NOMO-1 treated with DMSO at 0.1 percent for 48 hours (cell line): ENCODE measurements around the gene SYNRG.
A peak's percentile ranks its signal among the peaks of the same experiment; 100 is the strongest.

Experiments used
- DNase-seq: peaks from one replicate; lab custom pipeline; 2025; ENCODE audit not compliant: unreplicated experiment; lab: John Stamatoyannopoulos, UW

Gene SYNRG

DNA sequence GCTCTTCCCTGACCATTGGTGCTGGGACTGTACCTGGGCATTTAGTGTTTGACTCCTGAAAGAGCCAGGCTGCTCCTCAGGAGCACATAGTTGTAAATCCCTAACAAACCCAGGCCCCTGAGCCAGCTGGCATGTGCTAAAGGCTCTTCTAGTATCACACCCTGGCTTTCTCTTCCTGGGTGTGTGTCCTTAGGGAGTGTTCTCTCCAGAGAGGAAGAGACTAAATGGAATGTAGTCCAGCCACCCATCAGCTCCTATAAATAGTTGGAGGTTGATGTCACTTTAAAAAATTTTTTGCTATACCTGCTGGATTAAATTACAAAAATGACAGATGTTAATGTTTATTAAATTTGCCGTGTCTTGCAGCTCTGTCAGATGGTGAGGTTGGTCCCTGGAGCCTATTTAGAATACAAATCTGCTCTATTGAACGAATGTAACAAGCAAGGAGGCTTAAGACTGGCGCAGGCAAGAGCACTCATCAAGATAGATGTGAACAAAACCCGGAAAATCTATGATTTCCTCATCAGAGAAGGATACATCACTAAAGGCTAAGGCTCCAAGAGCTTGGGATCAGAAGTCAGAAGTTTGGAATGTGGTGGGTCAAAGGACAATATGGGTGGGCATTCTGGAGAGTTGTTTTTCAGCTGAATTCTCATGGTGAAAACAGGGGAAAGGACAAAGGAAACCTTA lies 132.6 kb downstream of the SYNRG start:
- DNase-seq: no peak

- peak; percentile 74 for DNase-seq
Observed at GRCh38 chr17:37475731-37476420, 133.3 kb downstream of the SYNRG start.

DNA sequence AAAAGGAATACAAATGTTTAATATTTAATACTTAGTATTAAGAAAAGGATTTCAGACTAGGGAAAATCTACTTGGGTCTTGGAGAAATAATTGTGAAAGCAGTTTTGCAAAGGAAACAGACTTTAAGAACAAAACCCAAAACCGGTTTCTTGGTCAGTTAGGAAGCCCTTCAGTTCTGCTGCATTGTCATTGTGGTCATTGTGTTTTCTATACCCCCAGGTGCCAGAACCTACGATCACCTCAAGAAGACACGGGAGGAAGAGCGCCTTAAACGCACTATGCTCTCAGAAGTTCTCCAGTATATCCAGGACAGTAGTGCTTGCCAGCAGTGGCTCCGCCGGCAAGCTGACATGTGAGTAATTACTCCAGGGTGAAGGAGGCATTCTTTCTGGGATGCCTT lies 139.0 kb downstream of the SYNRG start:
- no peak for DNase-seq

GRCh38 chr17:37466471-37466870 lies 142.7 kb downstream of the SYNRG start:
- DNase-seq: no peak

- DNase-seq: no peak
Observed at GRCh38 chr17:37465069-37465616, 144.1 kb downstream of the SYNRG start.
